Rectal smooth muscle tissue (tissue), 1 donor: ENCODE measurements around the gene SEL1L3.

ENCODE experiments used
- H3K27ac ChIP-seq: one replicate; pipeline ENCODE4 v1.7.0; 2013; ENCODE audit warnings: low read depth, low read length, inconsistent platforms
- H3K27me3 ChIP-seq: one replicate; pipeline ENCODE4 v1.7.0; 2013; ENCODE audit warnings: low read length; ENCODE audit not compliant: control insufficient read depth, insufficient read depth
- H3K36me3 ChIP-seq: one replicate; pipeline ENCODE4 v1.7.0; 2013; ENCODE audit warnings: low read length; ENCODE audit not compliant: control insufficient read depth, insufficient read depth
- H3K4me1 ChIP-seq: one replicate; pipeline ENCODE4 v1.7.0; 2013; ENCODE audit warnings: low read length; ENCODE audit not compliant: control insufficient read depth, insufficient read depth
- H3K4me3 ChIP-seq: one replicate; pipeline ENCODE4 v1.7.0; 2013; ENCODE audit warnings: low read length
- H3K9ac ChIP-seq: one replicate; pipeline ENCODE4 v1.7.0; 2013; ENCODE audit warnings: low read length

Gene SEL1L3

DNA sequence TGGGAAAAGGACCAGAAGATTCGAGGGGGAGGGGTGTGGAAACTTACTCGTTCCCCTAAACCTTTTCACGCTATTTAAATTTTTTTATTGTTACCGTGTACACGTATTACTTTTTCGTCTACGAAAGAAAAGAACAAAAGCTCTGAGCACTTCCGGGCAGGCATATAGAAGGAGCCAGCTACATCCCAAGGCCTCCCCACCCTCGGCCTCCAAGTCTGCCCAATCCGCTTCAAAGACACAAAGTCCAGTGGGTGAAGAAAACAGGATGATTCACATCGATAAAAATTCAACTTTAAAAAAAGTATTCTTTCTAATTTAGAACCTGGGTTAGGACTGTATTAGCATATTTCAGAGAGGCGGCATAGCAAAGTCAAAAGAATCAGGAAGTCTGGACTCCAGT, 23.1 kb downstream of the SEL1L3 start:
- no peak overlapping the region for H3K27ac ChIP-seq
- H3K4me1 ChIP-seq, result no peaks in the 10 kb centered on the region
- no peak overlapping the region for H3K4me3 ChIP-seq
- H3K9ac ChIP-seq, result no peak overlapping the region
- no peaks in the 10 kb centered on the region for H3K36me3 ChIP-seq
- no peaks in the 10 kb centered on the region for H3K27me3 ChIP-seq

DNA sequence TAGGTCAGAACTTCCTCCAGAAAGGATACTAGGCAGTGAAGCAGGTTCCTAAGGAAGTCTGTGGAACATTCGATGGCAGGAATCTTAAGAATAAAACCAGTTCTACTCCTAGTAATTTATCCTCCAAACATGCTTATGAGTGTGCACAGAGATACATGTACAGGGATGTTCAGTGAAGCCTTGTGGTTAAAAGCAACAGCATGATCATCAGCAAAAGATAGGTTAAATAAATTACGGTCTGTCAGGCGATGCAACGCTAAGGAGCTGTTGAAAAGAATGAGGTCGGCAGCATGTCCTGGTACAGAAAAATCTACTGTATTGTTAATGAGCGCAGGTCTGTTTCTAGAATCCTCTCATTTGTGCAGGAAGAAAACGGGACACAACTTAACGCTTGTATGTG, 23.6 kb downstream of the SEL1L3 start:
- H3K27me3 ChIP-seq, result no peaks in the 10 kb centered on the region
- no peak overlapping the region for H3K27ac ChIP-seq
- no peak overlapping the region for H3K4me3 ChIP-seq
- no peaks in the 10 kb centered on the region for H3K4me1 ChIP-seq
- H3K9ac ChIP-seq, result no peak overlapping the region
- no peaks in the 10 kb centered on the region for H3K36me3 ChIP-seq

DNA sequence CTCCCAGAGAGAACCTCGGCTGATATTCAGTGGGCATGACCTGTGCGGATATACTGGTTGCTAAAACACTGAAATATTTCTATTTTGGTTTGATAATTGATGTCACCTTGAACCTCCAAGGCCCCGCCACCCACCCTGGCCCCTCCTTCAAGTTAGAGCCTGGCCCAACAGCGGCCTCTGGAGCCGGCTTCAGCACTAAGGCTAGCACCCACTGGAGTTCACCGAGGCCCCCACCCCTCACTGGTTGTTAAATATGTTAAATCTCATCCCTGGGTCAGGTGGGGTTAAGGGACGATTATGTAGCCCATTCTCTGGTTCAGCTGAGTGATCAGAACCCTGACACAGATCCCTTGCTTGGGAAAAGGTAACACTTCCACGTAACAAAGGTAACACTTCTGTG, 24.3 kb downstream of the SEL1L3 start:
- no peaks in the 10 kb centered on the region for H3K4me1 ChIP-seq

DNA sequence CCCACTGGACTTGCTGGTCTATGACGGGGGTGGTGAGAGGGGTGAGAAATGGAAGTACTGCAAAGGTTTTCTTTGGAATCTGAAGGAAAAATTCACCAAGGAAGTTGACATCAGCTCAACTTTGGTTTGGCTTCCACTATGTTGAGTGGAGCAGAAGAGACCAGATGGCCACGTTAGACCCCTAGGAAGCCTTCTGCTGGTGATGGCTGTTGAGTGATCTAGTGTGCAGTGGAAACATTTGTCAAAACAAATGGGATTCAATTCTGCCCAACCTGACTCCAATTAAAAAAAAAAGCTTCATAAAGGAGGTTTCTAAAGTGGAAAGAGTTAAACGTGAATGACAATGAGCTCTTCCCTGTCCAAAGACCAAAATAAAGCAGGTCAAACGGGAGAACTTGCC, 25.7 kb downstream of the SEL1L3 start:
- H3K4me1 ChIP-seq, result no peaks in the 10 kb centered on the region
- H3K9ac ChIP-seq, result no peak overlapping the region
- no peak overlapping the region for H3K27ac ChIP-seq
- no peak overlapping the region for H3K4me3 ChIP-seq
- no peaks in the 10 kb centered on the region for H3K36me3 ChIP-seq
- H3K27me3 ChIP-seq, result no peaks in the 10 kb centered on the region

More for the DNA sequence above, 24.3 kb downstream of the SEL1L3 start:
- no peak overlapping the region for H3K27ac ChIP-seq
- H3K36me3 ChIP-seq, result no peaks in the 10 kb centered on the region
- no peaks in the 10 kb centered on the region for H3K27me3 ChIP-seq
- no peak overlapping the region for H3K9ac ChIP-seq
- no peak overlapping the region for H3K4me3 ChIP-seq

DNA sequence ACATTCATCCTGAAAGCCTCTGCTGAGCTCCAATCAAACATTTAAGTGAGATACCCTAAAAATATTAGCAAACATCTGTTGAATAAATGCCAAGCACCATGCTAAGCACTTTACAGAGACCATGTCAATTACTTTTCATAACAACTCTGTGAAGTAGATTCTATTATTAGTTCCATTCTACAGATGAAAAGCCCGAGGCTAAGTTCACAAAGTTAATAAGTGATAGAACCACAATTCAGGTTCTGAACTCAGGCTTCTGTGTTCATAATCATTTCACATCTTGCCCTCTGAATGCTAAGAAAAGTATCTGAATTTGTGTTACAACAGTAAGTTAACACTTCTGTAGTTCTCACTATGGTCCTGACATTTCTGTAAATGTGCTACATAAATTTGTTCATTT, 27.4 kb downstream of the SEL1L3 start:
- Histone ChIP-seq H3K4me3 (no peak overlapping the region), H3K9ac (no peak overlapping the region), H3K36me3 (no peaks in the 10 kb centered on the region), H3K27me3 (no peaks in the 10 kb centered on the region), H3K27ac (no peak overlapping the region), H3K4me1 (no peaks in the 10 kb centered on the region)

DNA sequence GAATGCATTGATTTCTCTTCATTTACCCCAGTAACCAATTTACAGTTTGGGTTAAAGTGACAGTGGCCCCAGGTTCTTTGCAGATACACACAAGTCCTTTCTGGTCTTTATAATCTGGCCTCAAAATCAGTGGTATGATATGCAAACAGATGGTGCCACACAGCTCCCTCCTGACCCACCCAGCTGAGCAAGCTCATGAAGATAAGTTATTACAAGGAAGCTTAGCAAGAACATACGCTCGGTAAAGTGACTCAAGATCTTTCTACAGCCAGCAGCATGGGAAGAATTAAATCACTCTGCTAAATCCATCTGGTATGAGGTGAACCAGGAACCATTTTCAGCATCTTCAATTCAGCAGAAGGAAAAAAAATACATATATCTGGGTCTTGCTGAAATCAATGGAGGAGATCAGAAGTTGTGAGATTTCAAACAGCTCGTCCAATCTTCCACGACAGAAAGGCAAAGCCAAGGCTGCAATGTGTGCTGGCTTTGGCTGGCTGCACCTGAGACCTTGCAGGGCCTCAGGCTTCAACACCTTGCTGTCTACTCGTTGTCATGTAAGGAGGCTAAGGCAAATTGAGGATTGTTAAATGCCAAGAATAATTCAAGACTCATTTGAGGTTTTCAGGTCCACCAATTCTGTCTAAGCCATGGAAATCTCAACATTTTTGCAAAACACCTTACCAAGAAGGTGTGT, 28.2 kb downstream of the SEL1L3 start:
- H3K27me3 ChIP-seq, result no peaks in the 10 kb centered on the region
- H3K4me3 ChIP-seq, result no peak overlapping the region
- H3K9ac ChIP-seq, result no peak overlapping the region
- no peaks in the 10 kb centered on the region for H3K36me3 ChIP-seq
- no peaks in the 10 kb centered on the region for H3K4me1 ChIP-seq
- H3K27ac ChIP-seq, result no peak overlapping the region

DNA sequence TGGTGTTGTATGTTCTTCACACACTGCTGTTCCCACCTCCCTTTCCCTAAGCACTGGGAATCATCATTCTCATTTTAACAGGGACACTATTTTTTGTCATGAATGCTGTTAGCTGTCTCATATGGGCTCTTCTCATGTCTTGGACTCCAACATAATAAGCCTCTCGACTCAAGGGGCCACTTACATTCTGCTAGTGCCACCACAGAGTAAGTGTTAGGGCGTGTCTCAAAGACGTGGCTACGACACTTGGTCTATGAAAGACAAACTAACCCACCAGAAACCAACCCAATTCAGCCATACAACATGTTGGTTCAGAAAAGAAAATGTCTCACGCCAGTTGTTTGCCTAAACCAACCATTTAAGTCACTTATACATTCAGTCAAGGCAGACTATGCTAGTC, 32.2 kb downstream of the SEL1L3 start:
- Histone ChIP-seq H3K36me3 (no peaks in the 10 kb centered on the region), H3K27me3 (no peaks in the 10 kb centered on the region), H3K4me1 (no peaks in the 10 kb centered on the region), H3K27ac (no peak overlapping the region), H3K4me3 (no peak overlapping the region), H3K9ac (no peak overlapping the region)

DNA sequence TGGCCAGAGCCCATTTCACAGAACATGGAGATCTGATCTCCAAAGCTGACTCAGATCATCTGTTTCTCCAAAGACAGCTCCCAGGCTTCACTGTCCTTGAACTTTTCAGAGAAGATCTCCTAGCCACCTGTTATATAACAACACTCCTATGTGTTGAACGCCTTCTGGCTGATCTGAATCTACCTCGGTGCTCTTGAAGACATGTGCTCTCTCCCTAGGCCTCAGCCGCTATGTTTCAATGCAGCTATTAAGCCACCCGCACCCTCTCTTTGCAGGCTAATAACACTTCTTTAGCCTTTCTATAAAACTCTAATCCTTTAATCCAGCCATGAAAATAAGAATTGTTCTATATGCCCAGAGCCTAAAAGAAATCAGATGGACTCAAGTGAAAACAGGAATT, 34.9 kb downstream of the SEL1L3 start:
- Histone ChIP-seq H3K27ac (no peak overlapping the region), H3K4me1 (no peaks in the 10 kb centered on the region), H3K9ac (no peak overlapping the region), H3K27me3 (no peaks in the 10 kb centered on the region), H3K4me3 (no peak overlapping the region), H3K36me3 (no peaks in the 10 kb centered on the region)

DNA sequence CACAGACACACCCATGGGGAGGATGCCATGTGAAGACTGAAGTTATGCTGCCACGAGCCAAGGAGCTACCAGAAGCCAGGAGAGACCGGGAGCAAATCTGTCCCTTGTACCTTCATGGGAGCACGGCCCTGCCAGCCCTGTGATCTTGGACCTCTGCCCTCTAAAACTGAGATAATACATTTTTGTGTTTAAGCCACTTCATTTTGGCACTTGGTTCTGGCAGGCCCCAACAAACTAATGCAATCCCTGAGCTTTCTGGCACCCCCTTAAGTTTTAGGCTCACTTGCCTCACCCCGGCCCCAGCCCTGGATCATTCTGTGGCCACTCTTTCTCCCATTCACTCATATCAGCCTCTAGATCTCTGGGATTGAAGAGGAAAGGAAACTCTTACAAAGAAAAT, 35.4 kb downstream of the SEL1L3 start:
- H3K9ac ChIP-seq, result no peak overlapping the region
- H3K27me3 ChIP-seq, result no peaks in the 10 kb centered on the region
- H3K27ac ChIP-seq, result no peak overlapping the region
- no peaks in the 10 kb centered on the region for H3K36me3 ChIP-seq
- no peak overlapping the region for H3K4me3 ChIP-seq
- no peaks in the 10 kb centered on the region for H3K4me1 ChIP-seq

DNA sequence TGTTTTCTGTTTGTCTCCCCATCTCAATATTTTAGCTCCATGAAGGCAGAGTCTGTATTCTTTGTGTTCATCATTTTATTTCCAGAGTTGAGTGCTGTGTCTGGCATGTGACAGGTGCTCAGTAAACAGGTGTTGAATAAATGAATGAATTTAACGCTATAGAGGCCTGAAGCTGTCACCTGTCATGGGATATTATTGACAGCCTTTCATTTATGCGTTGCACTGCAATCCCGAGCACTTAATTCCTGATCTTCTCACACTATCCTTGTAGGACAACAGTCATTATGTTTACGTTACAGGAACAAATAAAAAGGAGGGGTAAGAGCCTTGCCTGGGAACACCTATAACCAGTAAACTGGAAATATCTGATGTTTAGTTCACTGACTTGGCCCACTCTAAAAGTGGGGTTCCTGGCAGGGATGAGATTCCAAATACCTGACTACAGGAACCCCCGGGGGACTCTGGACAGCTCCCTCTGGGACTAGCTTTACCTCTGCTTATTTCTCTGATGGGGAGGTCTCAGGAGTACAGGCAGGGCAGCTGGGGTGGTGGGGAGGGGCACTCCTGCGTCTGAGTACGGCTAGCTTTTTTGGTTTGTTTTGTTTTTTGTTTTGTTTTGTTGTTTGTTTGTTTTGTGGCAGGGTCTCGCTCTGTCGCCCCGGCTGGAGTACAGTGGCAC, 36.6 kb downstream of the SEL1L3 start:
- no peaks in the 10 kb centered on the region for H3K4me1 ChIP-seq
- H3K36me3 ChIP-seq, result no peaks in the 10 kb centered on the region
- H3K27me3 ChIP-seq, result no peaks in the 10 kb centered on the region
- H3K27ac ChIP-seq, result no peak overlapping the region
- H3K4me3 ChIP-seq, result no peak overlapping the region
- no peak overlapping the region for H3K9ac ChIP-seq

DNA sequence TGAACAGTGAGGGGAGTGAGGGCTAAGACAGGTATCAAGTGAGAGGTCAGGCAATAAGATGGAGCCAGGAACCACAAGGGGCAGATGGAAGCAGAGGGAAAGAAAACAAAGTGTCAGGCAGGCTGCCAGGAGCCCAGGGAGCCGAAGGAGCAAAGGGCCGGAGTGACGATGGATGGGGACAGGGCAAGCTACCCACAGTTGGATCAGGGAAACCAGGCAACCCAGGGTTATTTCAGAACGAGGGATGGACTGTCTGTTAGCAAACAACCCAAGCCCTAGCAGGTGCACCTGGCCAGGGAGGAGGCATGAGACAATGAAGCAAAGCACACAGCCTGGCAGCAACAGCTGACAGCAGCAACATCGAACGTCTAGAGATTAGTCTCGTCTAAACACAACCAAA, 39.2 kb downstream of the SEL1L3 start:
- H3K27ac ChIP-seq, result no peak overlapping the region
- peaks cover 4% of the 10 kb centered on the region for H3K36me3 ChIP-seq
- H3K27me3 ChIP-seq, result no peaks in the 10 kb centered on the region
- H3K4me3 ChIP-seq, result no peak overlapping the region
- no peak overlapping the region for H3K9ac ChIP-seq
- no peaks in the 10 kb centered on the region for H3K4me1 ChIP-seq

DNA sequence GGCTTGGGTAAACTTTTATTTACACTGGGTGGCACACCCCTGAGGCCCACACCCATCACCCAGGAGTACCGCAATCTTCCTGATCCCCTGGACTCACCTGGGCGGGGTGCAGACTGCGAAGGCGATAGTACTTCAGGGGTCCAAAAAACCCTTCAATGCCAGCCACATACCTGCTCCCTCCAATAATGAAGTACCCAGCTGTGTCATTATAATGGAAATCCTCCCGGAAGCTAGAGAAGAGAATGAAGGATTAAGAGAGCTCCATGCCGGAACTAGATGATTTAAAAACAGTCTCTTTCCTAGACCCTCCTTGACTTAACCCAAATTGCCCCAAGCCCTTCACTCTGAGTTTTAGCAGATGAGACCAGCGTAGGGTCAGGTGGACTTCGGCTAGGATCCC, 40.9 kb downstream of the SEL1L3 start:
- no peaks in the 10 kb centered on the region for H3K4me1 ChIP-seq
- H3K27me3 ChIP-seq, result no peaks in the 10 kb centered on the region
- no peak overlapping the region for H3K9ac ChIP-seq
- no peak overlapping the region for H3K27ac ChIP-seq
- H3K36me3 ChIP-seq, result peaks cover 8% of the 10 kb centered on the region
- no peak overlapping the region for H3K4me3 ChIP-seq

DNA sequence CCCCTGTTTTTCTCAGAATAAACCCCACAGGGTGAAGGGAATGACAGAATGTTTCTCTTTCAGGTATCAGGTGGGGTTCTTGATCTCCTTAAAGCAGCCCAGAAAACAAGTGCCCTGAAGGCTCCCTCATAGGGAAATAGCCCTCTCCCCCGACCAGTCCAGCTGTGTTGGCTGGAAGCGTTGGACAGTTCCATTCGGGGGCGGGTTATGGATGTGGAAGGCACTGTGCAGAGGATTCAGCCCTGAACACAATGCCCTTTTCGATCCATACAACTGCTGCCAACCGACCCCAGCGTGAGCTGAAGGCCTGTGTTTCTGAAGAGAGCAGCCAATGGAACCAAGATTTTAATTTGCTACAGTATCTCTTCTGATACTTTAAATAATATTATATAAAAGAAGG, 41.5 kb downstream of the SEL1L3 start:
- H3K9ac ChIP-seq, result no peak overlapping the region
- H3K27ac ChIP-seq, result no peak overlapping the region
- no peaks in the 10 kb centered on the region for H3K4me1 ChIP-seq
- H3K27me3 ChIP-seq, result no peaks in the 10 kb centered on the region
- H3K36me3 ChIP-seq, result peaks cover 8% of the 10 kb centered on the region
- no peak overlapping the region for H3K4me3 ChIP-seq
